GM12878 (cell line): ENCODE measurements around the gene DSTN. TPM values are rescaled to one million over a fixed set of nuclear protein-coding genes. Genes with fewer than 3 reads are reported as not detected.

Experiments
- ATAC-seq: fragments of 200-7000 bp; cut with Tn5 transposase; 3 replicates; pipeline ENCODE4 v1.9.1; 2020; ENCODE audit warnings: mild to moderate bottlenecking, moderate library complexity
- BruUV-seq: library from RNA; stranded (reverse); fragments of 400-500 nt; replicated peaks from 2 replicates; lab custom pipeline; 2021; lab: Mats Ljungman, UMichigan
- CTCF ChIA-PET: fragments of 300-600 bp; sonication (Branson Sonifier 250); formaldehyde crosslinking; extraction: SDS; loops from one replicate; lab custom pipeline; 2021; ENCODE audit warnings: inconsistent platforms; lab: Yijun Ruan, JAX
- POLR2A ChIA-PET: fragments of 350-600 bp; formaldehyde crosslinking; extraction: SDS; loops from one replicate; lab custom pipeline; 2021; ENCODE audit warnings: inconsistent platforms; lab: Charles Lee
- RAD21 ChIA-PET: fragments of 300-600 bp; sonication (Branson Sonifier 250); formaldehyde crosslinking; loops from one replicate; lab custom pipeline; 2023; ENCODE audit warnings: antibody characterized with exemption; ENCODE audit not compliant: unreplicated experiment; lab: Charles Lee
- SMC1A ChIA-PET: fragments of 300-600 bp; sonication (Branson Sonifier 250); formaldehyde crosslinking; loops from one replicate; lab custom pipeline; 2023; ENCODE audit not compliant: unreplicated experiment, uncharacterized antibody; lab: Charles Lee
- DNase-seq: peaks from one replicate; pipeline ENCODE4 v3.0.0-alpha.2; 2011; ENCODE audit warnings: low read depth, low spot score
- FAIRE-seq: peaks from 3 replicates; lab custom pipeline; 2011; peaks lifted over from hg19 to GRCh38; lab: Jason Lieb, UNC
- H2AFZ ChIP-seq: 2 replicates; pipeline ENCODE4 v1.6.0; 2011; ENCODE audit warnings: low read depth, low read length, control low read depth; ENCODE audit not compliant: control insufficient read depth
- H3K27ac ChIP-seq: 2 replicates; pipeline ENCODE4 v1.5.1; 2011; ENCODE audit warnings: control low read depth; ENCODE audit not compliant: control insufficient read depth, insufficient read depth
- H3K27me3 ChIP-seq, 2 experiments: replicated peaks in 1 of 2; 2 replicates each; pipeline versions ENCODE4 v1.6.0 to v1.6.1; 2011; ENCODE audit warnings: low read length in 1 of 2; ENCODE audit not compliant: control insufficient read depth in 2 of 2, insufficient read depth in 2 of 2
- H3K36me3 ChIP-seq, 2 experiments: 2 replicates each; pipeline ENCODE4 v1.5.1; 2011; ENCODE audit warnings: low read length in 1 of 2; ENCODE audit not compliant: control insufficient read depth in 2 of 2, insufficient read depth in 2 of 2
- H3K4me1 ChIP-seq: 2 replicates; pipeline ENCODE4 v1.6.1; 2011; ENCODE audit warnings: mild to moderate bottlenecking, low read length, moderate library complexity, mixed read lengths; ENCODE audit not compliant: control insufficient read depth, insufficient read depth
- H3K4me2 ChIP-seq: 2 replicates; pipeline ENCODE4 v1.6.0; 2011; ENCODE audit warnings: control low read depth; ENCODE audit not compliant: control insufficient read depth, insufficient read depth
- H3K4me3 ChIP-seq: fragments of 200-600 bp; sonication (generic); 2 replicates; pipeline ENCODE4 v1.5.1; 2016
- H3K79me2 ChIP-seq: 2 replicates; pipeline ENCODE4 v1.6.0; 2011; ENCODE audit warnings: low read length; ENCODE audit not compliant: control insufficient read depth, insufficient read depth
- H3K9ac ChIP-seq: 2 replicates; pipeline ENCODE4 v1.8.0; 2011; ENCODE audit warnings: low read length, control low read depth, mixed read lengths; ENCODE audit not compliant: control insufficient read depth, insufficient read depth
- H3K9me3 ChIP-seq: replicated peaks from 3 replicates; pipeline ENCODE4 v1.5.1; 2011; ENCODE audit warnings: mild to moderate bottlenecking, low read length; ENCODE audit not compliant: control insufficient read depth, insufficient read depth
- H4K20me1 ChIP-seq: 2 replicates; pipeline ENCODE4 v1.6.0; 2011; ENCODE audit not compliant: control insufficient read depth, insufficient read depth
- GATAD2B ChIP-seq: fragments of 450-650 bp; conservative IDR thresholded peaks from 2 replicates; pipeline ENCODE4 v1.6.1; 2017; ENCODE audit warnings: low read depth, mild to moderate bottlenecking, moderate library complexity
- HDAC6 ChIP-seq: fragments of 200-600 bp; sonication (generic); IDR thresholded peaks from one replicate; pipeline ENCODE4 v1.8.0; 2017; ENCODE audit warnings: antibody characterized with exemption; ENCODE audit not compliant: unreplicated experiment
- IKZF1 ChIP-seq: fragments of 450-650 bp; conservative IDR thresholded peaks from 2 replicates; pipeline ENCODE4 v1.6.1; 2017; ENCODE audit warnings: antibody characterized with exemption, mild to moderate bottlenecking
- SP1 ChIP-seq: IDR thresholded peaks from one replicate; pipeline ENCODE4 v1.6.1; 2011; ENCODE audit warnings: low read depth, low read length
- TCF3 ChIP-seq: IDR thresholded peaks from 2 replicates; pipeline ENCODE4 v1.6.1; 2012; ENCODE audit warnings: low read depth, mild to moderate bottlenecking, low read length, borderline replicate concordance; ENCODE audit not compliant: insufficient read depth
- WGBS: methylation state at CpG from one replicate; pipeline ENCODE4 v1.1.6; 2016; ENCODE audit warnings: low lambda C conversion rate; ENCODE audit not compliant: insufficient replicate concordance, insufficient coverage; ENCODE audit errors: missing lambda C conversion rate; 5-methylcytosine and 5-hydroxymethylcytosine counted together
- in situ Hi-C: fragments of 300-500 bp; cut with MboI; formaldehyde crosslinking; loops from 9 replicates; pipeline ENCODE4 v1.14.3; 2018; ENCODE audit warnings: mixed read lengths
- intact Hi-C: fragments of 100-400 bp; cut with micrococcal nuclease; formaldehyde crosslinking; loops from one replicate; pipeline ENCODE4 v1.14.2; 2022; ENCODE audit not compliant: unreplicated experiment
- polyA plus RNA-seq, 11 experiments: library from polyadenylated mRNA; depleted of rRNA in 4 of 11; unstranded in 6 of 11; stranded (reverse) in 5 of 11; fragments of >200 nt; fragmentation: Nextera tagmentation in 4 of 11; fragmentation: Illumina TruSeq in 1 of 11; extraction: Ambion mirVana in 4 of 11; extraction: Trizol in 1 of 11; gene quantifications; 1 replicate in 1 of 11; 2 replicates in 10 of 11; pipeline versions ENCODE4 v1.2.1 to v1.2.3, GENCODE V29; 2011 to 2016; ENCODE audit warnings: inconsistent platforms in 2 of 11, missing spikeins in 2 of 11, low read depth in 1 of 11
- total RNA-seq, 4 experiments: library from RNA; depleted of rRNA in 3 of 4; stranded (reverse); fragments of >200 nt in 3 of 4; fragmentation: Illumina TruSeq in 1 of 4; extraction: Trizol in 1 of 4; gene quantifications; 2 replicates each; pipeline versions ENCODE4 v1.2.1 to v1.2.3, GENCODE V29; 2013 to 2021
- TF ChIP-seq, protein P1 (sequence below): IDR thresholded peaks from 2 replicates; pipeline ENCODE4 v1.6.1; 2011; ENCODE audit warnings: borderline replicate concordance, low read depth, mild to moderate bottlenecking, moderate library complexity, low read length; ENCODE audit not compliant: insufficient read depth, poor library complexity, severe bottlenecking

Gene DSTN
- total and polyA plus RNA-seq, 10 of the 15 experiments (the other 5 are each of a cell fraction or from before 2014, with no cell fraction given), result 26.7 to 137 (median 40.8) TPM

DNA sequence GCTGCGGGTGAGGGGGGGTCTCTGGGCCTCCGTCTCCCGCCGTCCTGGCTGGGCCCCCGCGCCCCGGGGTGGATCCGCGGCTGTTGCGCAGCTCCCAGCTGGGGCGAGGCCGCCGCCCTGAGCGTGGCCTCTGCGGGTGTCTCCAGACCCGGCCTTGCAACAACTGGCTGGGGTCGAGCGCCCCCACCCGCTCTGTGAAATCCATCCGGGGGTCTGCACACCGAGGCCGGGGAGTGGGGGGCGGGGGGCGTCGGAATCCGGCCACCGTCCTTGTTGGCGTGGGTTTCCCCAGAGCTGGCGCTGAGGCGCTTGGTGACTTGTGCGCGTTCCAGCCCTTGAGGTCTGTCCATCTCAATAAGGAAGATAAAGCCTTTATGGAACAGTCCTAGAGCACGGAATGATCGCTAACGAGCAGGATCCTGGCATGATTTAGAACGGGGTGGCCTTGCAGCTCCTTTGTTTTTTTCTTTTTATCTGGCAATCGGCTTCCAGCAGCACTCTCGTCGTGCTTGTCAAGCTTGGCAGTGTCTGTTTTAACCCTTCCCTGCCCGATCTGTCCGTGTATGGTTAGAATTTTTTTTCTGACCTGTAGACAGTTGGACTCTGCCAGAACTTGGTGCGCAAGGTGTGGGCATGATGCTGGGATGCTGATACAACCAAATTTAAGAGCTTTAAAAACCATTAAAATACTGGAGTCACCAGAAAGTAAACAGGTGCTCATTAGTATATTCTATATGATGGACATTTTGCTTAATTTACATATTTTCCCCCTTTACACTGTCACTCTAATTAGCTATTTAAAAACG, 675 bp downstream of the DSTN start:
- POLR2A ChIA-PET, result interaction anchor here (1.4 to 2.0 kb wide), 3 partner anchors 32 to 394 kb away, joined by 3 to 9 read pairs (median 8); no protein-coding TSS in a partner anchor

More for the DNA sequence above, 675 bp downstream of the DSTN start:
- DNase-seq (no peak), FAIRE-seq (peak; percentile 61), ATAC-seq (peak; percentile 68)
- Histone ChIP-seq H3K36me3 (no peaks in the 10 kb centered on the region), H3K27me3 (no peaks in the 10 kb centered on the region), H2AFZ (peak overlapping the region; percentile 68), H3K27ac (peak overlapping the region; percentile 45), H3K4me2 (peak overlapping the region; percentile 94), H3K79me2 (peaks cover 11% of the 10 kb centered on the region), H3K9ac (peak overlapping the region; percentile 64; the same call in 1 of the 2 replicates), H3K4me1 (peaks cover 4% of the 10 kb centered on the region), H4K20me1 (no peaks in the 10 kb centered on the region), H3K4me3 (peak overlapping the region; percentile 98), H3K9me3 (no peaks in the 10 kb centered on the region)
- CTCF ChIA-PET, result interaction anchor here (0.6 to 3.0 kb wide), 15 partner anchors 9 to 375 kb away, joined by 3 to 16 read pairs (median 5); partner anchors contain the start of gene RRBP1
- intact Hi-C loops (no loop called here), in situ Hi-C loops (no loop called here)
- RAD21 ChIA-PET, result interaction anchor here (0.7 to 2.4 kb wide), 11 partner anchors 20 to 927 kb away, joined by 3 to 18 read pairs (median 4); partner anchors contain the start of genes RBBP9 and RRBP1
- peak; percentile 26; the same call in 1 of the 2 replicates for TF ChIP-seq IKZF1
- TF ChIP-seq SP1, result no peak
- no peak for TF ChIP-seq TCF3
- peak; percentile 45; the same call in 1 of the 2 replicates for TF ChIP-seq GATAD2B
- peak; percentile 38 for TF ChIP-seq HDAC6
- TF ChIP-seq, protein P1, sequence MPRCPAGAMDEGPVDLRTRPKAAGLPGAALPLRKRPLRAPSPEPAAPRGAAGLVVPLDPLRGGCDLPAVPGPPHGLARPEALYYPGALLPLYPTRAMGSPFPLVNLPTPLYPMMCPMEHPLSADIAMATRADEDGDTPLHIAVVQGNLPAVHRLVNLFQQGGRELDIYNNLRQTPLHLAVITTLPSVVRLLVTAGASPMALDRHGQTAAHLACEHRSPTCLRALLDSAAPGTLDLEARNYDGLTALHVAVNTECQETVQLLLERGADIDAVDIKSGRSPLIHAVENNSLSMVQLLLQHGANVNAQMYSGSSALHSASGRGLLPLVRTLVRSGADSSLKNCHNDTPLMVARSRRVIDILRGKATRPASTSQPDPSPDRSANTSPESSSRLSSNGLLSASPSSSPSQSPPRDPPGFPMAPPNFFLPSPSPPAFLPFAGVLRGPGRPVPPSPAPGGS, result no peak
- whole genome bisulfite sequencing, result 1% methylated on average over 37 of the region's 43 CpGs
- no TSS peak for BruUV-seq
- SMC1A ChIA-PET, result interaction anchor here (0.9 to 2.0 kb wide), 15 partner anchors 10 to 433 kb away, joined by 3 to 7 read pairs (median 4); partner anchors contain the start of gene RRBP1
